ENCODE data around the gene PIK3CB.
"Not testable (repeated sequence)": the region's sequence is repeated elsewhere in the genome, so short reads cannot be mapped to it uniquely, and the experiment has no call there.

The PIK3CB gene

DNA sequence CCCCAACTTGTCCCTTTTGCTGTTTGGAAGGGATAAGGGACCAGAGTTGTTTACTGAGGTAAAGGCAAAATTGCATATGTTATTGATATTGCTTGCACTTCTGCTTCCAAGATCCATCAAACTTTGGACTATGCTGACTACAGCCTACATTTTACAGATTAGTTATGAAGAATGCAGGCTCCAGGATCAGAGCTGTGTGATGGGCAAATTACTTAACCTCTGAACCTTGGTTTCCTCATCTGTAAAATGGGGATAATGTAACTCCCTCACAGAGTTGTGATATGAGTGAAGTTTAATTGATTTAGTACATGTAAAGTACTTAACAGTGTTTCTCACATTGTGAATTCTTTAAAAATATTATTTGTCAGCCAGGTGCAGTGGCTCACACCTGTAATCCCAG is 210.2 kb downstream of the PIK3CB start:
- DNase-seq (ENCODE audit: low spot score), result no peak
- no peak for TF ChIP-seq CTCF (IDR thresholded peaks at IDR 0.05; ENCODE audit: extremely low read depth, missing control alignments)

DNA sequence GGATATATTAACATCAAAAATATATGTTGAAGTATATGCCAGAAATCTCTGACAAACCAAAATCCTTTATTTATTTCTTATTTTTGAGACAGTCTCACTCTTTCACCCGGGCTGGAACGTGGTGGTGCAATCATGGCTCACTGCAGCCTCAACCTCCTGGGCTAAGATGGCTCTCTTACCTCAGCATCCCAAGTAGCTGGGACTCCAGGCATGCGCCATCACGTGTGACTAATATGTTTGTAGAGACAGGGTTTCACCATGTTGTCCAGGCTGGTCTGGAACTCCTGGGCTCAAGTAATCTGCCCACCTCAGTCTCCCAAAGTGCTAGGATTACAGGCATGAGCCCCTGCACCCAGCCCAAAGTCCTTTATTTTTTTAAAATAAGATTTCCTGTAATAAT is 214.3 kb downstream of the PIK3CB start:
- no peak for DNase-seq (ENCODE audit: low spot score)
- no peak for TF ChIP-seq CTCF (IDR thresholded peaks at IDR 0.05; ENCODE audit: extremely low read depth, missing control alignments)

- DNase-seq (ENCODE audit: low spot score), result no peak
- TF ChIP-seq CTCF (IDR thresholded peaks at IDR 0.05; ENCODE audit: extremely low read depth, missing control alignments), result no peak
Observed at GRCh38 chr3:138615462-138615861, 219.3 kb downstream of the PIK3CB start.

DNA sequence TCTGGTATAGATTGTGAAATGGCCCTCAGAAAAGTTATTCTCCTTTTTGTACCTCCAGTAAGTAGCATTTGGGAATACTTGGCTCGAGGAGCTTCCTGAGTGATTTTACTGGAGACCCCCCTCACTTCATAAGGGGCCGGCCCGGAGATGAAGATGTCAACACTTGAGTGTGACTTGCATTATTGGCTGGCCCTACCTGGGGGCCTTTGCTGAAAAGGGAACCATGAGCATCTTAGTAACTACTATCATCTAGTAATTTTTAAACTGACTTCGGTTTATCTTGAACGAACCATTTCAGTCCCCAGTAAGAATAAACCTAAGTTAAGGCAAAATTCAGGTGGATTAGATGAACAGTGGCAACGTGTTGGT is 224.8 kb downstream of the PIK3CB start:
- no peak for DNase-seq (ENCODE audit: low spot score)
- TF ChIP-seq CTCF (IDR thresholded peaks at IDR 0.05; ENCODE audit: extremely low read depth, missing control alignments), result no peak

GRCh38 chr3:138608322-138609135 is 226.2 kb downstream of the PIK3CB start, which contains the start of gene FAIM:
Gene FAIM, plus strand, starts transcription at chr3:138608771. Its CDS starts 10,956 bp downstream, at chr3:138619727.
- peak; percentile 81 for DNase-seq (ENCODE audit: low spot score)
- TF ChIP-seq CTCF (IDR thresholded peaks at IDR 0.05; ENCODE audit: extremely low read depth, missing control alignments), result no peak

DNA sequence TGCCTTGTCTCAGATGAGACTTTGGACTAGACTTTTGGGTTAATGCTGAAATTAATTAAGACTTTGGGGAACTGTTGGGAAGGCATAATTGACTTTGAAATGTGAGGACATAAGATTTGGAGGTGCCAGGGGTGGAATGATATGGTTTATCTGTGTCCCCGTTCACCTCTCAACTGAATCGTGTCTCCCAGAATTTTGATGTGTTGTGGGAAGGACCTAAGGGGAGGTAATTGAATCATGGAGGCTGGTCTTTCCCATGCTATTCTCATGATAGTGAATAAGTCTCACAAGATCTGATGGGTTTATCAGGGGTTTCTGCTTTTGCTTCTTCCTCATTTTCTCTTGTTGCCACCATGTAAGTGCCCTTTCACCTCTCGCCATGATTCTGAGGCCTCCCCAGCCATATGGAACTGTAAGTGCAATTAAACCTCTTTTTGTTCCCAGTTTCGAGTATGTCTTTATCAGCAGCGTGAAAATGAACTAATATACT is 230.6 kb downstream of the PIK3CB start:
- DNase-seq (ENCODE audit: low spot score), result not testable (repeated sequence)
